ENCODE measurements around the gene ATXN1. TPM values are rescaled to one million over a fixed set of nuclear protein-coding genes. Genes with fewer than 3 reads are reported as not detected.

ATXN1 gene
- total and polyA plus RNA-seq, 2 donors from 2014 or later = 4.2 to 58.2 TPM

DNA sequence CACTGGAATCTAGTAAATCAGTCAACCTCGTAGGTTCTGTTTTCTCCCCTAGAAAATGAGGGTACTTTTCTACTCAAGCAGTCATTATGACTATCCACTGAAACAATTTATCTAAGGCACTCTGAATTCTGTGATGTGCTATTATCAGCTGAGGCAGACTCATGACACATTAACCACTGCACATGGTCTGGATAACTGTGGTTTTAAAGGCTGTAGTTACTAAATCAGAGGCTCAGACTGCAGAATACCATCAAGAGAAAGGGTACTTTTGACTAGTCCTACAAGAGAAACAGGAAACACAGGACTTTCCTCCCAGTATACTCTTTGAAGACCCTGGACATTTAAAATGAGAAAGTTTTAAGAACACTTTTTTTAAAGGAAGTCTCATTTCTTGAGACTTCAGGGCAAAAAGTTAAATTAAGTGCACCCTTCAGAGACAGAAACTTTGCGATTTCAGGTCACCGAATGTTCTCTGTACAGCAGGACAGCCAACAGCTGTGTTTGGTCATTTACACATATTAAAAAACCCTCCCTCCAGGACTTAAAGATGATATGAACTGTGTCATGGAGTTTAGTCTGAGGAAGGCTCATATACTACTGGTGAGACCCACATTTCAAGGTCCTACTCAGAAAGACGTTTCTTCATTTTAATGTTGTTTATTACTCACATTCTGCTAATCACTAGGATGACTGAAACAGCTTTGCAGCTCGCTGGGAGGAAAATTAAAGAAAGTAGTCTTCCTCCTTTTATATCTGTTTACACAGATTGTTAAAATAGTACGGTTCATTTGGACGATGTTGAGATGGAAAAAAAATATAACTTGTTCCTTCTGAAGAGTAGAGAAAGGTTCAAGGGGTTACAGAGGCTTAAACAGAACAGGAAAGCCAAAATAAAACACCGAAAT, 19.9 kb downstream of the ATXN1 start:
- TF ChIP-seq CTCF (IDR thresholded peaks at IDR 0.05; ENCODE audit: borderline replicate concordance, extremely low read depth, insufficient read depth) = no peak
- DNase-seq (peak in 1 of 5 donors; percentile 43), FAIRE-seq (no peak)
- no peaks in the 10 kb centered on the region for H3K9me3 ChIP-seq (ENCODE audit: control insufficient read depth in 2 of 3, insufficient read depth in 1 of 3, low read length in 3 of 3)
- no peak overlapping the region for H3K4me3 ChIP-seq (ENCODE audit: low read length in 3 of 3)
- no peaks in the 10 kb centered on the region for H3K36me3 ChIP-seq (ENCODE audit: control insufficient read depth in 2 of 3, insufficient read depth in 3 of 3, low read length in 3 of 3)
- H3K27me3 ChIP-seq (ENCODE audit: control insufficient read depth, insufficient read depth, low read length) = no peaks in the 10 kb centered on the region
- peaks cover 0 to 29% (median 23%) of the 10 kb centered on the region in 3 donors for H3K4me1 ChIP-seq (ENCODE audit: control insufficient read depth in 2 of 3, insufficient read depth in 2 of 3, low read depth in 1 of 3, low read length in 3 of 3)
- intact Hi-C loops (cut with DNase I) = no loop called here
- H3K27ac ChIP-seq (ENCODE audit: low read depth in 2 of 2, low read length in 2 of 2) = peak overlapping the region in 1 of 2 donors; percentile 63
- H3K9ac ChIP-seq (ENCODE audit: low read length in 3 of 3) = no peak overlapping the region

- Histone ChIP-seq H3K27me3 (ENCODE audit: control insufficient read depth, insufficient read depth, low read length) (no peaks in the 10 kb centered on the region), H3K9me3 (ENCODE audit: control insufficient read depth in 2 of 3, insufficient read depth in 1 of 3, low read length in 3 of 3) (no peaks in the 10 kb centered on the region), H3K9ac (ENCODE audit: low read length in 3 of 3) (no peak overlapping the region), H3K36me3 (ENCODE audit: control insufficient read depth in 2 of 3, insufficient read depth in 3 of 3, low read length in 3 of 3) (no peaks in the 10 kb centered on the region), H3K4me3 (ENCODE audit: low read length in 3 of 3) (no peak overlapping the region), H3K4me1 (ENCODE audit: control insufficient read depth in 2 of 3, insufficient read depth in 2 of 3, low read depth in 1 of 3, low read length in 3 of 3) (peaks cover 0 to 30% (median 18%) of the 10 kb centered on the region in 3 donors), H3K27ac (ENCODE audit: low read depth in 2 of 2, low read length in 2 of 2) (no peak overlapping the region)
- intact Hi-C loops (cut with DNase I) = no loop called here
- no peak for TF ChIP-seq CTCF (IDR thresholded peaks at IDR 0.05; ENCODE audit: borderline replicate concordance, extremely low read depth, insufficient read depth)
- FAIRE-seq (no peak), DNase-seq (no peak)
Measured at GRCh38 chr6:16740097-16740496, 21.2 kb downstream of the ATXN1 start.

GRCh38 chr6:16739329-16739801, 21.9 kb downstream of the ATXN1 start:
- Histone ChIP-seq H3K4me3 (ENCODE audit: low read length in 3 of 3) (peak overlapping the region in 1 of 3 donors; percentile 20), H3K9ac (ENCODE audit: low read length in 3 of 3) (no peak overlapping the region), H3K9me3 (ENCODE audit: control insufficient read depth in 2 of 3, insufficient read depth in 1 of 3, low read length in 3 of 3) (no peaks in the 10 kb centered on the region), H3K36me3 (ENCODE audit: control insufficient read depth in 2 of 3, insufficient read depth in 3 of 3, low read length in 3 of 3) (no peaks in the 10 kb centered on the region), H3K27ac (ENCODE audit: low read depth in 2 of 2, low read length in 2 of 2) (peak overlapping the region in 1 of 2 donors; percentile 48), H3K27me3 (ENCODE audit: control insufficient read depth, insufficient read depth, low read length) (no peaks in the 10 kb centered on the region), H3K4me1 (ENCODE audit: control insufficient read depth in 2 of 3, insufficient read depth in 2 of 3, low read depth in 1 of 3, low read length in 3 of 3) (peaks cover 0 to 30% (median 18%) of the 10 kb centered on the region in 3 donors)
- peak; percentile 47 for TF ChIP-seq CTCF (IDR thresholded peaks at IDR 0.05; ENCODE audit: borderline replicate concordance, extremely low read depth, insufficient read depth)
- peak in 2 of 5 donors; percentile 65 to 79 for DNase-seq
- FAIRE-seq = no peak
- intact Hi-C loops (cut with DNase I) = no loop called here
